GM10248 (cell line): ENCODE results near the gene NLGN4Y.
A peak's percentile ranks its signal among the peaks of the same experiment; 100 is the strongest.
"Not testable (repeated sequence)": the region's sequence is repeated elsewhere in the genome, so short reads cannot be mapped to it uniquely, and the experiment has no call there.

Source experiments
- CTCF ChIA-PET: fragments of 300-600 bp; sonication (Branson Sonifier 250); formaldehyde crosslinking; extraction: SDS; loops from one replicate; lab custom pipeline; 2021; ENCODE audit warnings: antibody characterized with exemption; lab: Yijun Ruan, JAX
- POLR2A ChIA-PET: fragments of 350-650 bp; sonication (Branson Sonifier 250); formaldehyde crosslinking; extraction: SDS; loops from one replicate; lab custom pipeline; 2020; ENCODE audit warnings: antibody characterized with exemption; lab: Yijun Ruan, JAX
- DNase-seq: peaks from one replicate; pipeline ENCODE4 v3.0.0; 2012; ENCODE audit errors: extremely low spot score
- CTCF ChIP-seq: IDR thresholded peaks from 2 replicates; pipeline ENCODE4 v1.5.1; 2012; ENCODE audit warnings: mild to moderate bottlenecking, low read depth; ENCODE audit errors: extremely low read depth, missing control alignments, control extremely low read depth

NLGN4Y gene

DNA sequence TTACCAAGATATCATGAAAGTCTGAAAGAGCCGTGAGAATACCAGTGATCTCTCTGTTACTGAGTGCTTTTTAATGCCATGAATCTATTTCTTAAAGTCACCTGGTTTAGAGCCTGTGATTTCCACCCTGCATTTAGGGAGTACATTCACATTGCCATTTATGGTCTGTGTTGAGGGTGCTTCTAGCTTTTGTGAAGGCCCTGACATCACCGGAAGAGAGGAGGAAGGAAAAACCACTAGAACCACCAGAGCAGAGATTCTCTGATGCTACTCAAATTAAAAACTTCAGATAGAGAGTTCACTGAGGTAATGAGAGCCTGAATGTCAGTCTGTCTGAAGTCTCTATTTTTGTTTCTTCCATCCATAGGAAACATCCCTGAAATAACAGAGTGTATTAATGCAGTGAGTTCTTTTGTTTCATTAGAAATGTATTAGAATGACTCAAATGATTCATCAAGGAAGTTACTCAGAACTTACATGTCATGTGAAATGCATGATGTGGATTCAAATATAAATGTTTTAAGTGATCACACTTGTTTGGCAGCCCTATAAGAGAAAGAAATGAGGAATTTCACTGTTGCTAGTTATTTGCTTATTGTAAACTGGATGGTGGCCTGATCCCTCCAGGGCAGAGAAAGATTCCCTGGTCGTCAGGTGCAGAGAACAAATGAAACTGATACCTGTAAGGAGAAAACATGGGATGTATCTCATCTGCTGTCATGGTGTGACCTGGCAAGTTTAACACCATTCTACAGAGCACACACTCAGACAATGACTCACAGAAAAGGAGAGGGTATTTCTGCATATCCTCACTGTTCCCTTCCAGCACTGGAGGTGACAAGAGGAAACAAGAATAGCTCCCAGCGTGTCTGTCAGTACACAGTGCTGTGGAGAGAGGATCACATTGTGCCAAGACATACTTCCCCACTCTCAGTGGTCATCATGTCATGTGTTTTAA lies 310.1 kb downstream of the NLGN4Y start:
- CTCF ChIA-PET, result no interaction called here
- POLR2A ChIA-PET, result no interaction called here
- peak; percentile 1 for DNase-seq
- TF ChIP-seq CTCF, result no peak

- TF ChIP-seq CTCF, result no peak
- CTCF ChIA-PET, result no interaction called here
These were observed 313.1 kb downstream of the NLGN4Y start for GRCh38 chrY:14837466-14837865.

GRCh38 chrY:14850734-14851133 lies 326.4 kb downstream of the NLGN4Y start:
- ChIA-PET CTCF (no interaction called here), POLR2A (no interaction called here)
- DNase-seq, result no peak
- TF ChIP-seq CTCF, result no peak

More at GRCh38 chrY:14837466-14837865, 313.1 kb downstream of the NLGN4Y start:
- POLR2A ChIA-PET, result no interaction called here
- no peak for DNase-seq

GRCh38 chrY:14860448-14860847 lies 336.1 kb downstream of the NLGN4Y start:
- no peak for DNase-seq
- no peak for TF ChIP-seq CTCF
- CTCF ChIA-PET, result no interaction called here
- POLR2A ChIA-PET, result no interaction called here

DNA sequence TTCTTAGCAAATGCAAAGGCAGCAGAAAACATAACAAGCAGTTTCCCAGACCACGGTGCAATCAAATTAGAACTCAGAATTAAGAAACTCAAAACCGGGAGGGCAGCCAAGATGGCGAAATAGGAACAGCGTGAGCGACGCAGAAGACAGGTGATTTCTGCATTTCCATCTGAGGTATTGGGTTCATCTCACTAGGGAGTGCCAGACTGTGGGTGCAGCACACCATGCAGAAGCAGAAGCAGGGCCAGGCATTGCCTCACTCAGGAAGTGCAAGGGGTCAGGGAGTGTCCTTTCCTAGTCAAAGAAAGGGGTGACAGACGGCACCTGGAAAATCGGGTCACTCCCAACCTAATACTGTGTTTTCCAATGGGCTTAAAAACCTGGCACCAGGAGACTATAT lies 336.7 kb downstream of the NLGN4Y start:
- POLR2A ChIA-PET, CTCF ChIA-PET: not testable (repeated sequence)

GRCh38 chrY:14871971-14872370 lies 347.6 kb downstream of the NLGN4Y start:
- ChIA-PET CTCF (no interaction called here), POLR2A (no interaction called here)
- no peak for DNase-seq
- TF ChIP-seq CTCF, result no peak

More for the DNA sequence above, 336.7 kb downstream of the NLGN4Y start:
- not testable (repeated sequence) for DNase-seq
